Endothelial cell of hepatic sinusoid (primary cell): Measurements from ENCODE around the gene TEKT3.

ENCODE experiments used
- in situ Hi-C: cut with HindIII; loops from 2 replicates; pipeline ENCODE4 v1.10.0; 2017; ENCODE audit warnings: low sequenced_read_pairs

TEKT3 gene

GRCh38 chr17:15298176-15298575 lies 43.2 kb downstream of the TEKT3 start:
- in situ Hi-C loops, result no loop called here

DNA sequence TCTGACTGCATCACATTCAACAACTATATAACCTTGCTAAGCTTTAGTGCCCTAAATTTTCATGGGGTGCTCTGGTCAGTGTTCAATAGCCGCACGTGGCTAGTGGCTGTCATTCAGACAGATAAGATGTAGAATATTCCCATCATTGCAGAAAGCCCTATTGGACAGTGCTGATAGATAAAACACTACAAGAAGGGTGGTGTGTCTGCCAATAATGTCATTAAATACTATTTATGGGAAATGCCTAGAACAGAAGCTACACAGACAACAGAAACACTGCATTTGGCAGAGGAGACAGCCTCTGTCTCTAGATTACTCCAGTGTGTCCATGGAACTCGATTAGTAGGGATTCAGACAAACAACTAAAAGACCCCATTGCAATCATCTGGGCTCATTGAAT lies 47.8 kb downstream of the TEKT3 start:
- in situ Hi-C loops, result no loop called here

GRCh38 chr17:15291674-15292361 lies 49.6 kb downstream of the TEKT3 start:
- in situ Hi-C loops, result no loop called here

DNA sequence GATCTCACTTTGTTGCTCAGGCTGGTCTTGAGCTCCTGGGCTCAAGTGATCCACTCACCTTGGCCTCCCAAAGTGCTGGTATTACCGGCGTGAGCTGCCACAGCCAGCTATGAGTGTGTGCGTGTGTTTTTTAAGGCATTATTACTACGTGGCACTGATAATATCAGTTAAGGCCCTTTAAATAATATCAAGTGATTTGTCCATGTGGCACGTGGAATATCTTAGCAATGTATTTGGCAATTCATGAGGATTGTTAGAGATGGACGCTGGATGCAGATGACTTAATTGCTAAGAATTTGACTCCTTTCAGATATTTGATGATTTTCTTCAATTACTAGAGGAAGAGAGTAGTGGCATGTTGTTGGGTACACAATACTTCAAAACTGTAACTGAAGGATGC lies 50.8 kb downstream of the TEKT3 start:
- in situ Hi-C loops, result no loop called here

DNA sequence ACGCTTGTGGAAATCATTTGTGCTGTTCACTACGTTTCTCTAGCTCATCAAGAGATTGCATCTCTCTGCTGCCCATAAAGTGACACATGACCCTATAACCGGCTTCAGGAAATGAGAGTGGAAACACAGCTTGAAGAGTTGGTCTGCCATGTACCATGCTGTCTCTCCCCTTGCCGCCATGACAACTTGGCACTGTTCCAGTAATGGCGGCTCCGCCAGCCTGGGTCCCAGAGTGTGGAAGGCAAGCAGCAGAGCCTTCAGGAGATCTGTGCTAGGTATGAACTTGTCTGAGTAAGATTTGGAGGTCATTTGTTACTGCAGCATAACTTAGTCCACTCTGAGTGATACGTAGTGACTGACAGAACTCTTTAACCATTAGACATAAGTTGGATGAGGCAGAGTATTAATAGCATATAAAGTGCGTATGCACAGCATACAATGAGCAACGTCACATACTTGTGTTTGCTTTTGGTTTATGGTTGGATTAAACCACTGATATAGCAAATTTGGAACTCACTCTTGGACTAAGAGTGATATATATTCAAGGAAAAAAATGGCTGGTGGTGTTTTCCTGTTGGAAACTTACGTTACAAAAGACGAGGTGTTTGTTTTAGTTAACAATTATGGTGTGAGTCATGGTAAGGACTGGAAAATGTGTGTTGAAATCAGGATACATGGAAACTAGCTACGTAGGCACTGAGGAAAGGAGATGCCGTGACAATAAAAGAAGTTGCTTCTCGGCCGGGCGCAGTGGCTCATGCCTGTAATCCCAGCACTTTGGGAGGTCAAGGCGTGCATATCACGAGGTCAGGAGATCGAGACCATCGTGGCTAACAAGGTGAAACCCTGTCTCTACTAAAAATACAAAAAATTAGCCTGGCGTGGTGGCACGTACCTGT lies 51.9 kb downstream of the TEKT3 start:
- in situ Hi-C loops, result no loop called here

DNA sequence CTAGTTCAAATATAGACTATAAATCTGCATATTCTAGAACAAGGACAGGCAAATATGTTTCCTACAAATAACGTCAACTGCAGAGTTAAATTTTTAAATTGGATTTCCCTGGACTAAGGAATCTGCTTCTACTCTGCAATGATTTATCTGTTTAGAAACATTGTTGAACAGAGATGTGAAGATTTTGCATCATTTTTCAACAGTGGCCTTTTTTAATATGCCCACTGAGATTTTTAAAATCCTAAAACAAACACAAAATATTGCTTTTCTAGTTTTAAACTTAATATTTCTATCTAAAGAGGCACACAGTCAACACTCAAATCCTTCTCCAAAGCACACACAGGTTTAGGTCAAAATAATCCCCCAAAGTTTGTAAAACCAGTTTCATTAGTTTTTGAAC lies 52.5 kb downstream of the TEKT3 start:
- in situ Hi-C loops, result no loop called here

- in situ Hi-C loops, result no loop called here
Measured at GRCh38 chr17:15287538-15288267, 53.7 kb downstream of the TEKT3 start.

DNA sequence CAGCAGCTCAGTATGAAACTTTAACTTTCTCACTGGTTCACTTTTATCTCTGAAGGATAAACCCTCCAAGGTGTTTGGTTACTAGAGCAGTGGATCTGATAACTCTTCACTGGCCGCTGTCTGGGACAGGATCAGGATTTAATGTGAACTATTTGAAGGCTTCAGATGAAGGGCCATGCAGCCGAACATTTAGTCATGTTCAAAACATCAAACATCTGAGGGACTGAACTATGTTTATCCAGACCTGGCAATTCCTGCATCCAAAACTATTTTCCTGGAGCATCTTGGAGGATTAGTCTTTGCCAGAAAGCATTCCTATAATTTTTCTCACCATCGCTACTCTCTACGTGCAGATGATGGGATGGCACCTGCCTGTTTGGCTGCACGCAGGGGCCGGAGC lies 55.9 kb downstream of the TEKT3 start:
- in situ Hi-C loops, result no loop called here

GRCh38 chr17:15284537-15284936 lies 56.9 kb downstream of the TEKT3 start:
- in situ Hi-C loops, result loop anchor here (5.0 kb wide), 1 partner anchor 98 kb away; no protein-coding TSS in a partner anchor

DNA sequence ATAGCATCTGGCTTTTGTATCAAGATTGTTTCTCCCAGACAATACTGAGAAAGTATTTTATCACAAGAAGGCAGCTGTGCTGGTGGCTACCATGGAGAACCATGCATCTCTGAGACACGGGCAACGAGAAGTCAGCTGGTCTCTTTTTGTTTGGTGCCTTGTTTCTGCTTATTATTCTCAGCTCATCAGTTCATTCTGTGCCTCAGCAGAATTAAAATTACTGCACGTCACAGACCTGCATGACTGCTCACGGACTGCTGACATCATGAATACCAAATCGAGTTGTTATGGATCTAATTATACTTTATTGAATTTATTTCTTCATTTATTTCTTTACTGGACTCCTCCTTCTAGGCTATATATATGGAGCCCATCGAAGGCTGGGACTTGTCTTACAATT lies 57.3 kb downstream of the TEKT3 start:
- in situ Hi-C loops, result loop anchor here (5.0 kb wide), 1 partner anchor 98 kb away; no protein-coding TSS in a partner anchor

- in situ Hi-C loops, result loop anchor here (5.0 kb wide), 1 partner anchor 100 kb away; no protein-coding TSS in a partner anchor
Measured at GRCh38 chr17:15281909-15282308, 59.5 kb downstream of the TEKT3 start.

- in situ Hi-C loops, result no loop called here
Measured at GRCh38 chr17:15278924-15279477, 62.4 kb downstream of the TEKT3 start.

DNA sequence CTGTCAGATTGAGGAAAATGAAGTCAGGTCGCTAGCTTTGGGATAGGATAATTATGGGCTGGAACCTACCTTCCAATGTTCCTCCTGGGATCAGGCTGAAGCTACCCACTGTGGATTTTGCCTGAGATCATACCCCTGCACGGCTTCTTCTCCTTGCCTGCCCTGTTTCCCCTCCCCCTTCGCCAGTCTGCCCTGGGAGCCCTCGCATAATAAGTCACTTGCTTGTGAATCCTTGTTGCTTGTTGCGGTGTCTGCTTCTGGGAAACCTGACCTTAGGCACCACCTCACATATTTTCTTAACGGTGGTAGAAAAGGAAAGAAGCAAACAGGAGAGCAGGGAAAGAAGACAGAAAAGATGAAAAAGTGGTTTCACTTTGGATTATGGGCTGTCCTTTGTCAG lies 63.0 kb downstream of the TEKT3 start:
- in situ Hi-C loops, result no loop called here

DNA sequence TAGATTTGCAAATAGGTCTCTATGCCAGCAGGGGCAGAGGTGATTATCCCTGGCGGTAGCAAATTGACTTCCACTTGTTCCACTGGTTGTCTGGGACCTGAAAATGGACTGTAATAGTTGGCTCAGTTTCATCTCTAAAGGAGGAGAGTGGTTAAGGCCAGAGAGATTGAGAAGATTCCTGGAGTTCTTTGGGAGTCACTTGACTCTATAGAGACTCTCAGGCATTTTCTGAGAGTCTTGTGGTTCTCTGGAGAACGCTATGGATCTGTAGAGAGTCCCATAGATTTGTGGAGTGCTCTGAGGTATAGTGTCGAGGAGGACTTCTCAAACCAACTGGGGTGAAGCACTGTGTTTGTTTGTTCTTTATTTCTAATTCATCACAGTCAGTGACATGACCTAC lies 67.4 kb downstream of the TEKT3 start:
- in situ Hi-C loops, result no loop called here

DNA sequence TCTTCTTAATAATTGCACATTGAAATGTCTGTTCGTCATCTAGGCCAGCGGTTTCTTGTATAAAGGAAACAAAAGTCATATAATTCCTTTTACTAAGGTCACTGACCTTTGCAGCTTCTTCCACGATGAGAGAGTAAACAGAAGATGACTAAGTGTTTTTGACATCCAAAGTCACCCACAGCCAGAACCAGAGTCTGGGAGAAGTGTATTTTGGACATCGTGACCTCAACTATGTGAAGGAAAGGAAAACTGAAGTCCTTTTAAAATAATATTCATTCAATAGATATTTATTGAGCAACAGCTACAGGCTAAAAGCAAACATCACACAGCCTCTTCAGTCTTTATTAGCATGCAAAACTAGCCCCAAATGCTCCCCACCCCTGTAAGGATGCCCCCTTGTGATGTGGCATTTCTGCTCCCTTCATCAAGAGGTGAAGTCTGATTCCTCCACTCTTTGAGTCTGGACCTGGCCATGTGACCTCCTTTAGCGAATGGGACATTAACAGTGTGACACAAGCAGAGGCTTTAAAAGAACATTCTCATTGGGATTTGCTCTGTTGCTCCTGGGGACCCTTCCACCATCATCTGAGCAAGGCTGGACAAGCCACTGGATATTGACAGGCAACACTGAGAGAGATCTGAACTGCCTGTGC lies 68.1 kb downstream of the TEKT3 start:
- in situ Hi-C loops, result no loop called here

DNA sequence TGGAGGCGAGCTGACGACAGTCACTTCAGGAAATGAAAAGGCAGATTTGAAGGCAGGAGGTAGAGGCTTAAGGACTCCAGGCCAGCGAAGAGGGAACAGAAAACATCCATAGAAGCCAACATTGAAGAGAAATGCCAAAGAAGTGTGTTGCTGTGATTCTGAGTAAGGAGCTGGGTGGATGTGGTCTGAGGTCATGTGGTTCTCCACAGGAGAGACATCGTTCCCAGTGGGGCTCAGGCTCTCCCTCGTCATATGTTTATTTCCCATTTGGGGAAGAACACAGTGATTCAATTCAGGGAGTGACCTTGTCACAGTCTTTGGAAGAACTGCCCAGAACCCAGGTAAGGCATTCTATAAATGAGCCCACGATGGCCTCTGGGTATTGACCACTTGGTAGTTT lies 69.7 kb downstream of the TEKT3 start:
- in situ Hi-C loops, result no loop called here

GRCh38 chr17:15270628-15271381 lies 70.6 kb downstream of the TEKT3 start:
- in situ Hi-C loops, result no loop called here

DNA sequence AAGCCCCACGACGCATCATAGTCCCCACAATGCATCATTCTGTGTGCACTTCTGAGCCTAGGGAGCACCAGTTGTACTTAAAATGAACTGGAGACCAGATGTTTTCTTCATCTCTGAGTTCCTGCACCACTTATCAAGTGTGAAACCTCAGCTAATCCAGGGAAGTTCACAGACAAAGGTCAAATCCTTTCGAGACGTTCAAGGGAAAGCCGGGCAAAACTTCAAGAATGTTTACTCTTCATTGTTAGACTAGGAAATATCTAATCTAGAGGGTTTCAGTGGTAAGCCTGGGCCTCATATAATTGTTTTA lies 71.7 kb downstream of the TEKT3 start:
- in situ Hi-C loops, result no loop called here

GRCh38 chr17:15269087-15269779 lies 72.2 kb downstream of the TEKT3 start:
- in situ Hi-C loops, result no loop called here
